ENCODE results near the gene SPAG4. TPM values are rescaled to one million over a fixed set of nuclear protein-coding genes. Genes with fewer than 3 reads are reported as not detected.

Gene SPAG4
- polyA plus RNA-seq, 3 donors: 0.12 to 0.51 TPM; not detected in 1

GRCh38 chr20:35657271-35657670 is 41.6 kb downstream of the SPAG4 start:
- DNase-seq: no peak
- no peak overlapping the region for H3K4me3 ChIP-seq (replicated peaks in 1 of 3; ENCODE audit: low read depth in 2 of 3, low read length in 3 of 3)
- peak overlapping the region in 1 of 2 donors; percentile 25 for H3K27ac ChIP-seq (ENCODE audit: low read depth in 1 of 2, low read length in 2 of 2)
- Mint-ChIP-seq H3K9me3 (no peaks in the 10 kb centered on the region), H3K27ac (peak overlapping the region in 1 of 7 donors; percentile 52), H3K27me3 (ENCODE audit: low read depth in 3 of 3) (no peaks in the 10 kb centered on the region), H3K4me1 (peaks cover 31% of the 10 kb centered on the region), H3K4me3 (no peak overlapping the region), H3K36me3 (peaks cover 6 to 8% of the 10 kb centered on the region in 2 donors)
- H3K9ac ChIP-seq (ENCODE audit: insufficient read depth, low read length, poor library complexity, severe bottlenecking): no peak overlapping the region
- H3K4me2 ChIP-seq (replicated peaks; ENCODE audit: extremely low read depth, low read length, poor library complexity, severe bottlenecking): no peak overlapping the region
- peaks cover 100% of the 10 kb centered on the region for H3K79me2 ChIP-seq (ENCODE audit: insufficient read depth, low read length)
- H4K20me1 ChIP-seq (ENCODE audit: insufficient read depth, low read length): peaks cover 93% of the 10 kb centered on the region
- WGBS (ENCODE audit: insufficient coverage): no CpG with 5 or more reads among the region's 1 CpG
- H3K36me3 ChIP-seq (replicated peaks in 1 of 2; ENCODE audit: control insufficient read depth in 1 of 2, insufficient read depth in 2 of 2, low read length in 2 of 2): peaks cover 34 to 51% of the 10 kb centered on the region in 2 donors
- H3K27me3 ChIP-seq (ENCODE audit: control insufficient read depth in 2 of 2, insufficient read depth in 2 of 2, low read length in 2 of 2): no peaks in the 10 kb centered on the region
- H3K9me3 ChIP-seq (replicated peaks in 1 of 2; ENCODE audit: control insufficient read depth in 1 of 2, insufficient read depth in 1 of 2, low read length in 2 of 2): no peaks in the 10 kb centered on the region
- H2AFZ ChIP-seq (ENCODE audit: insufficient read depth, low read depth, low read length, poor library complexity, severe bottlenecking): no peak overlapping the region
- no peak for TF ChIP-seq CTCF (IDR thresholded peaks at IDR 0.05)
- H3K4me1 ChIP-seq (ENCODE audit: control insufficient read depth in 1 of 2, insufficient read depth in 2 of 2, low read length in 2 of 2): peaks cover 15 to 16% of the 10 kb centered on the region in 2 donors
- intact Hi-C loops (cut with micrococcal nuclease): no loop called here

DNA sequence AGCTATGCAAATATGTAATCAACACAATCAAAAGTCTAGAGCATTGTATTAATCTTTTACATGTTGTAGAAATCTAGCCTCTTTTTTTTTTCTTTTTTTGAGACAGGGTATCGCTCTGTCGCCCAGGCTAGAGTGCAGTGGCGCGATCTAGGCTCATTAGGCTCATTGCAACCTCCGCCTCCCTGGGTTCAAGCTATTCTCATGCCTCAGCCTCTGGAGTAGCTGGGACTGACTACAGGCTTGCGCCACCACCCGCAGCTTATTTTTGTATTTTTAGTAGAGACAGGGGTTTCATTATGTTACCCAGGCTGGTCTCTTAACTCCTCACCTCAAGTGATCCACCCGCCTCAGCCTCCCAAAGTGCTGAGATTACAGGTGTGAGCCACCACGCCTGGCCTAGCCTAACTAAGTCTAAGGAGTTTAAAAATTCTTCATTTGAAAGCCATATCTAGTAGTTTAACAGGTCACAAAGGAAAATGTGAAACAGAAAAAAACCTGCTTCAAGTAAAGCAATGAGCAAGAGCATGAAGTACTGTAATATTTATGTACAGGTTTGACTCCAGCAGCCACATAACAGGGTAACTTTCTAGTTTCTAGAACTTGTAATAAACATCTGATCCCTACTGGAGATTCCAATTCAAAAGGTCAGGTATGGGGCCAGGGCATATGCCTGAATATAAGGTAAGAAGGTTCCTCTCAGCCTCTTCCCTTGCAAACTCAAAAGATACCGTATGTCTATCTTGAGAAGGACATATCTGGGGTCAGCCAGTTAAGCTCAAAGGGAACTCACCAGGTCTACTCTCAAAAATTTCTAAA is 44.7 kb downstream of the SPAG4 start:
- Histone ChIP-seq H3K9ac (ENCODE audit: insufficient read depth, low read length, poor library complexity, severe bottlenecking) (no peak overlapping the region), H3K27ac (ENCODE audit: low read depth in 1 of 2, low read length in 2 of 2) (peak overlapping the region in 1 of 2 donors; percentile 52), H2AFZ (ENCODE audit: insufficient read depth, low read depth, low read length, poor library complexity, severe bottlenecking) (no peak overlapping the region), H3K4me2 (replicated peaks; ENCODE audit: extremely low read depth, low read length, poor library complexity, severe bottlenecking) (no peak overlapping the region), H3K36me3 (replicated peaks in 1 of 2; ENCODE audit: control insufficient read depth in 1 of 2, insufficient read depth in 2 of 2, low read length in 2 of 2) (peaks cover 4 to 21% of the 10 kb centered on the region in 2 donors), H3K4me3 (replicated peaks in 1 of 3; ENCODE audit: low read depth in 2 of 3, low read length in 3 of 3) (no peak overlapping the region), H3K79me2 (ENCODE audit: insufficient read depth, low read length) (peaks cover 98% of the 10 kb centered on the region), H3K27me3 (ENCODE audit: control insufficient read depth in 2 of 2, insufficient read depth in 2 of 2, low read length in 2 of 2) (no peaks in the 10 kb centered on the region), H3K4me1 (ENCODE audit: control insufficient read depth in 1 of 2, insufficient read depth in 2 of 2, low read length in 2 of 2) (peaks cover 33 to 37% of the 10 kb centered on the region in 2 donors), H4K20me1 (ENCODE audit: insufficient read depth, low read length) (peaks cover 62% of the 10 kb centered on the region), H3K9me3 (replicated peaks in 1 of 2; ENCODE audit: control insufficient read depth in 1 of 2, insufficient read depth in 1 of 2, low read length in 2 of 2) (no peaks in the 10 kb centered on the region)
- Mint-ChIP-seq H3K27me3 (ENCODE audit: low read depth in 3 of 3) (no peaks in the 10 kb centered on the region), H3K27ac (peak overlapping the region in 5 of 7 donors; percentile 25 to 75 (median 53)), H3K4me1 (peaks cover 47% of the 10 kb centered on the region), H3K36me3 (peaks cover 4 to 8% of the 10 kb centered on the region in 2 donors), H3K4me3 (peak overlapping the region in 1 of 2 donors; percentile 27), H3K9me3 (no peaks in the 10 kb centered on the region)
- 98% methylated on average over 7 of the region's 10 CpGs for WGBS (ENCODE audit: insufficient coverage)
- DNase-seq: no peak
- intact Hi-C loops (cut with micrococcal nuclease): loop anchor here in 1 of 2 donors (10.0 kb wide), 1 partner anchor 46 kb away; the partner anchor contains the start of gene SPAG4
- TF ChIP-seq CTCF (IDR thresholded peaks at IDR 0.05): no peak
